SK-N-SH treated with all-trans-retinoic acid at 6 μM for 48 hours (cell line): ENCODE measurements around the gene KCNQ5.

ENCODE experiments used
- ARNTL ChIP-seq: fragments of 450-650 bp; formaldehyde crosslinking; IDR thresholded peaks from 2 replicates; pipeline ENCODE4 v1.5.0; 2020; ENCODE audit warnings: low read depth, mild to moderate bottlenecking, moderate library complexity, borderline replicate concordance
- ISL1 ChIP-seq: fragments of 250-450 bp; sonication (Bioruptor Pico); IDR thresholded peaks from 2 replicates; pipeline ENCODE4 v2.1.2; 2022; ENCODE audit warnings: mild to moderate bottlenecking, moderate library complexity
- OSR1 ChIP-seq: fragments of 250-450 bp; sonication (Bioruptor Pico); IDR thresholded peaks from 2 replicates; pipeline ENCODE4 v1.8.0; 2022; ENCODE audit warnings: moderate library complexity, mild to moderate bottlenecking, inconsistent platforms
- TCF4 ChIP-seq: fragments of 250-450 bp; sonication (Bioruptor Pico); IDR thresholded peaks from 2 replicates; pipeline ENCODE4 v1.8.0; 2021; ENCODE audit warnings: mild to moderate bottlenecking, moderate library complexity, borderline replicate concordance
- ZFP30 ChIP-seq: fragments of 450-650 bp; formaldehyde crosslinking; IDR thresholded peaks from 2 replicates; pipeline ENCODE4 v1.5.0; 2022; ENCODE audit warnings: mild to moderate bottlenecking, moderate library complexity
- TF ChIP-seq, protein P1 (sequence below): fragments of 250-450 bp; sonication (Bioruptor Pico); IDR thresholded peaks from 2 replicates; pipeline ENCODE4 v1.5.1; 2021; ENCODE audit warnings: mild to moderate bottlenecking, moderate library complexity
- TF ChIP-seq, protein P2 (sequence below): fragments of 250-450 bp; sonication (Bioruptor Pico); IDR thresholded peaks from 2 replicates; pipeline ENCODE4 v1.5.0; 2020; ENCODE audit warnings: mild to moderate bottlenecking, moderate library complexity

GRCh38 chr6:72941263-72941662 lies 319.4 kb downstream of the KCNQ5 start:
- TF ChIP-seq, protein P1, sequence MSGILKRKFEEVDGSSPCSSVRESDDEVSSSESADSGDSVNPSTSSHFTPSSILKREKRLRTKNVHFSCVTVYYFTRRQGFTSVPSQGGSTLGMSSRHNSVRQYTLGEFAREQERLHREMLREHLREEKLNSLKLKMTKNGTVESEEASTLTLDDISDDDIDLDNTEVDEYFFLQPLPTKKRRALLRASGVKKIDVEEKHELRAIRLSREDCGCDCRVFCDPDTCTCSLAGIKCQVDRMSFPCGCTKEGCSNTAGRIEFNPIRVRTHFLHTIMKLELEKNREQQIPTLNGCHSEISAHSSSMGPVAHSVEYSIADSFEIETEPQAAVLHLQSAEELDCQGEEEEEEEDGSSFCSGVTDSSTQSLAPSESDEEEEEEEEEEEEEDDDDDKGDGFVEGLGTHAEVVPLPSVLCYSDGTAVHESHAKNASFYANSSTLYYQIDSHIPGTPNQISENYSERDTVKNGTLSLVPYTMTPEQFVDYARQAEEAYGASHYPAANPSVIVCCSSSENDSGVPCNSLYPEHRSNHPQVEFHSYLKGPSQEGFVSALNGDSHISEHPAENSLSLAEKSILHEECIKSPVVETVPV (CRISPR knock-in tag) = no peak
- TF ChIP-seq TCF4 (CRISPR knock-in tag) (no peak), ZFP30 (CRISPR knock-in tag) (no peak), ISL1 (CRISPR knock-in tag) (no peak), ARNTL (CRISPR knock-in tag) (no peak), OSR1 (no peak)
- TF ChIP-seq, protein P2, sequence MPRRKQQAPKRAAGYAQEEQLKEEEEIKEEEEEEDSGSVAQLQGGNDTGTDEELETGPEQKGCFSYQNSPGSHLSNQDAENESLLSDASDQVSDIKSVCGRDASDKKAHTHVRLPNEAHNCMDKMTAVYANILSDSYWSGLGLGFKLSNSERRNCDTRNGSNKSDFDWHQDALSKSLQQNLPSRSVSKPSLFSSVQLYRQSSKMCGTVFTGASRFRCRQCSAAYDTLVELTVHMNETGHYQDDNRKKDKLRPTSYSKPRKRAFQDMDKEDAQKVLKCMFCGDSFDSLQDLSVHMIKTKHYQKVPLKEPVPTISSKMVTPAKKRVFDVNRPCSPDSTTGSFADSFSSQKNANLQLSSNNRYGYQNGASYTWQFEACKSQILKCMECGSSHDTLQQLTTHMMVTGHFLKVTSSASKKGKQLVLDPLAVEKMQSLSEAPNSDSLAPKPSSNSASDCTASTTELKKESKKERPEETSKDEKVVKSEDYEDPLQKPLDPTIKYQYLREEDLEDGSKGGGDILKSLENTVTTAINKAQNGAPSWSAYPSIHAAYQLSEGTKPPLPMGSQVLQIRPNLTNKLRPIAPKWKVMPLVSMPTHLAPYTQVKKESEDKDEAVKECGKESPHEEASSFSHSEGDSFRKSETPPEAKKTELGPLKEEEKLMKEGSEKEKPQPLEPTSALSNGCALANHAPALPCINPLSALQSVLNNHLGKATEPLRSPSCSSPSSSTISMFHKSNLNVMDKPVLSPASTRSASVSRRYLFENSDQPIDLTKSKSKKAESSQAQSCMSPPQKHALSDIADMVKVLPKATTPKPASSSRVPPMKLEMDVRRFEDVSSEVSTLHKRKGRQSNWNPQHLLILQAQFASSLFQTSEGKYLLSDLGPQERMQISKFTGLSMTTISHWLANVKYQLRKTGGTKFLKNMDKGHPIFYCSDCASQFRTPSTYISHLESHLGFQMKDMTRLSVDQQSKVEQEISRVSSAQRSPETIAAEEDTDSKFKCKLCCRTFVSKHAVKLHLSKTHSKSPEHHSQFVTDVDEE (CRISPR knock-in tag) = no peak
